DOHH2 (cell line): ENCODE results near the gene MFN2.

ENCODE experiments used
- H3F3A ChIP-seq: fragments of 200-600 bp; sonication (generic), shearing (Covaris generic); 2 replicates; pipeline ENCODE4 v1.6.0; 2016; ENCODE audit warnings: antibody characterized with exemption, mild to moderate bottlenecking; ENCODE audit not compliant: control insufficient read depth, insufficient read depth
- H3K27ac ChIP-seq: fragments of 200-600 bp; sonication (generic); 2 replicates; pipeline ENCODE4 v1.5.1; 2014; ENCODE audit warnings: low read depth, mild to moderate bottlenecking, low read length, moderate library complexity
- H3K27me3 ChIP-seq: fragments of 200-600 bp; sonication (generic); 2 replicates; pipeline ENCODE4 v1.6.1; 2014; ENCODE audit warnings: mild to moderate bottlenecking, low read length, mixed read lengths; ENCODE audit not compliant: control insufficient read depth
- H3K36me3 ChIP-seq: fragments of 200-600 bp; sonication (generic); 2 replicates; pipeline ENCODE4 v1.6.1; 2014; ENCODE audit warnings: mild to moderate bottlenecking, low read length, moderate library complexity, mixed read lengths; ENCODE audit not compliant: control insufficient read depth
- H3K4me1 ChIP-seq: fragments of 200-600 bp; sonication (generic); 2 replicates; pipeline ENCODE4 v1.6.1; 2014; ENCODE audit warnings: mild to moderate bottlenecking, low read length, mixed read lengths; ENCODE audit not compliant: control insufficient read depth
- H3K4me2 ChIP-seq: fragments of 200-600 bp; sonication (generic); 2 replicates; pipeline ENCODE4 v1.6.0; 2014; ENCODE audit warnings: mild to moderate bottlenecking, low read length, moderate library complexity
- H3K4me3 ChIP-seq: fragments of 200-600 bp; sonication (generic); 2 replicates; pipeline ENCODE4 v1.5.1; 2014; ENCODE audit warnings: mild to moderate bottlenecking, low read length, mixed read lengths
- H3K79me2 ChIP-seq: fragments of 200-600 bp; sonication (generic); 2 replicates; pipeline ENCODE4 v1.6.1; 2014; ENCODE audit warnings: mild to moderate bottlenecking, low read length, mixed read lengths; ENCODE audit not compliant: control insufficient read depth
- H3K9me2 ChIP-seq: fragments of 200-600 bp; sonication (generic); replicated peaks from 2 replicates; pipeline ENCODE4 v1.6.1; 2014; ENCODE audit warnings: mild to moderate bottlenecking, low read length, mixed read lengths; ENCODE audit not compliant: control insufficient read depth
- H3K9me3 ChIP-seq: fragments of 200-600 bp; sonication (generic); 2 replicates; pipeline ENCODE4 v1.6.1; 2014; ENCODE audit warnings: antibody characterized with exemption, low read length, mixed read lengths; ENCODE audit not compliant: control insufficient read depth, insufficient read depth
- H4K20me1 ChIP-seq: fragments of 200-600 bp; sonication (generic); 2 replicates; pipeline ENCODE4 v1.6.0; 2014; ENCODE audit warnings: low read depth, mild to moderate bottlenecking, antibody characterized with exemption, low read length, moderate library complexity; ENCODE audit not compliant: control insufficient read depth, insufficient read depth
- EZH2phosphoT487 ChIP-seq: fragments of 200-600 bp; sonication (generic); IDR thresholded peaks from 2 replicates; pipeline ENCODE4 v1.6.1; 2017; ENCODE audit warnings: borderline replicate concordance, mild to moderate bottlenecking, antibody characterized with exemption, low read length, moderate library complexity, mixed read lengths
- TF ChIP-seq, protein P1 (sequence below): fragments of 200-600 bp; sonication (generic); IDR thresholded peaks from one replicate; pipeline ENCODE4 v1.5.1; 2014; ENCODE audit warnings: antibody characterized with exemption, mild to moderate bottlenecking, low read depth, low read length; ENCODE audit not compliant: poor library complexity, severe bottlenecking

The MFN2 gene

DNA sequence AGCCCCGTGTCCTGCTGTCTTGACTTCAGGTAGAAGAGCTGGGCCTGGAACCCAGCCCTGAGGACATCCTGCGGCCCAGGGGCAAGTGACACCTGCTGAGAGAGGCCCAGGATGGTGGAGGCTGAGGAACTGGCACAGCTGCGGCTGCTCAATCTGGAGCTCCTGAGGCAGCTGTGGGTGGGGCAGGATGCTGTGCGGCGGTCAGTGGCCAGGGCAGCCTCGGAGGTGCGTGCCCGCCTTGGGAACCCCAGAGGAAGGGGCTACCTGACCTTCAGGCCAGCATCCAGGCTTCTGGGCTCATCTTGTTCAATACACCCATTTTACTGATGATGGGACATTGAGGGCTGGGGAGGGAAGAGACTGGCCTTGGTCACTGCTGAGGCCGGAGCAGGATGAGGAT, 41.4 kb downstream of the MFN2 start:
- H3K27me3 ChIP-seq, result no peaks in the 10 kb centered on the region
- H3K4me1 ChIP-seq, result peaks cover 7% of the 10 kb centered on the region
- no peaks in the 10 kb centered on the region; the same call in 1 of the 2 replicates for H3F3A ChIP-seq
- H4K20me1 ChIP-seq, result no peaks in the 10 kb centered on the region
- H3K9me2 ChIP-seq, result no peaks in the 10 kb centered on the region
- TF ChIP-seq, protein P1, sequence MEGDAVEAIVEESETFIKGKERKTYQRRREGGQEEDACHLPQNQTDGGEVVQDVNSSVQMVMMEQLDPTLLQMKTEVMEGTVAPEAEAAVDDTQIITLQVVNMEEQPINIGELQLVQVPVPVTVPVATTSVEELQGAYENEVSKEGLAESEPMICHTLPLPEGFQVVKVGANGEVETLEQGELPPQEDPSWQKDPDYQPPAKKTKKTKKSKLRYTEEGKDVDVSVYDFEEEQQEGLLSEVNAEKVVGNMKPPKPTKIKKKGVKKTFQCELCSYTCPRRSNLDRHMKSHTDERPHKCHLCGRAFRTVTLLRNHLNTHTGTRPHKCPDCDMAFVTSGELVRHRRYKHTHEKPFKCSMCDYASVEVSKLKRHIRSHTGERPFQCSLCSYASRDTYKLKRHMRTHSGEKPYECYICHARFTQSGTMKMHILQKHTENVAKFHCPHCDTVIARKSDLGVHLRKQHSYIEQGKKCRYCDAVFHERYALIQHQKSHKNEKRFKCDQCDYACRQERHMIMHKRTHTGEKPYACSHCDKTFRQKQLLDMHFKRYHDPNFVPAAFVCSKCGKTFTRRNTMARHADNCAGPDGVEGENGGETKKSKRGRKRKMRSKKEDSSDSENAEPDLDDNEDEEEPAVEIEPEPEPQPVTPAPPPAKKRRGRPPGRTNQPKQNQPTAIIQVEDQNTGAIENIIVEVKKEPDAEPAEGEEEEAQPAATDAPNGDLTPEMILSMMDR, result no peak
- TF ChIP-seq EZH2phosphoT487, result no peak
- no peaks in the 10 kb centered on the region for H3K9me3 ChIP-seq
- peaks cover 24% of the 10 kb centered on the region for H3K79me2 ChIP-seq
- H3K27ac ChIP-seq, result no peak overlapping the region
- H3K4me3 ChIP-seq, result no peak overlapping the region
- H3K36me3 ChIP-seq, result peaks cover 31% of the 10 kb centered on the region
- no peak overlapping the region for H3K4me2 ChIP-seq

DNA sequence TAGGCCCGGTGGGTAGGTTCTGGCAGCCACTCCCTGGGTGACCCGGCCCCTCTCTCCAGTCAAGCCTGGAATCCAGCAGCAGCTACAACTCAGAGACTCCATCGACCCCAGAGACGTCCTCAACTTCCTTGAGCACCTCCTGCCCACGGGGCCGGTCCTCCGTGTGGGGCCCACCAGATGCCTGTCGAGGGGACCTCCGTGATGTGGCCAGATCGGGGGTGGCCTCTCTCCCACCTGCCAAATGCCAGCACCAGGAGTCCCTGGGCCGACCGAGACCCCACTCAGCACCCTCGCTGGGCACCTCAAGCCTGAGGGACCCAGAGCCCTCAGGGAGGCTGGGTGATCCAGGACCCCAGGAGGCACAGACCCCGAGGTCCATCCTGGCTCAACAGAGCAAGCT, 41.8 kb downstream of the MFN2 start:
- Histone ChIP-seq H3K79me2 (peaks cover 24% of the 10 kb centered on the region), H4K20me1 (no peaks in the 10 kb centered on the region), H3K27ac (no peak overlapping the region), H3K9me2 (no peaks in the 10 kb centered on the region), H3K4me2 (no peak overlapping the region), H3K9me3 (no peaks in the 10 kb centered on the region), H3K4me1 (peaks cover 7% of the 10 kb centered on the region), H3K4me3 (no peak overlapping the region), H3K27me3 (no peaks in the 10 kb centered on the region), H3F3A (no peaks in the 10 kb centered on the region), H3K36me3 (peaks cover 32% of the 10 kb centered on the region)
- TF ChIP-seq EZH2phosphoT487, result no peak
- TF ChIP-seq, protein P1, result no peak

DNA sequence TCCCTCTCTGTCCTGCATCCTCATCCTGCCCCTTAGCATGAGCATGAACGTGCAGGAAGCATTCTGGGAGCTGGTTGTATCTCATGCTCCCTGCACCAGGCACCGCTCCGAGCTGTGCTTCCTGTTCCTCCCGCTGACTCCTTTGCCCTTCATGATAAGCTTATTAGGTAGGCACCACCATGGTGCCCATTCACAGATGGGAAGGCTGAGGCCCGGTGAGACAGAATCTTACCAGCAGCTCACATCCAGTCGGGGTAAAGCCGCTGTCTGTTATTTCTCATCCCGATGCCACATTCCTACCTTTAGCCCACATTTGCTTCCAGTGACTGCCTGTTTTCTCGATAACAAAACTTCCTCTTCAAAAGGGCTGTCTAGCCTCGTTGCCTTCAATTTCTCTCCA, 46.3 kb downstream of the MFN2 start:
- Histone ChIP-seq H4K20me1 (peaks cover 4% of the 10 kb centered on the region), H3K4me2 (no peak overlapping the region), H3K4me3 (no peak overlapping the region), H3K9me2 (no peaks in the 10 kb centered on the region), H3K9me3 (no peaks in the 10 kb centered on the region), H3K36me3 (peaks cover 59% of the 10 kb centered on the region), H3K79me2 (peaks cover 3% of the 10 kb centered on the region), H3F3A (no peaks in the 10 kb centered on the region), H3K4me1 (peaks cover 9% of the 10 kb centered on the region), H3K27me3 (no peaks in the 10 kb centered on the region), H3K27ac (no peak overlapping the region)
- TF ChIP-seq, protein P1, result no peak
- no peak for TF ChIP-seq EZH2phosphoT487
